HepG2 (cell line): ENCODE data around the gene ANO9.

ENCODE experiments used
- ADNP ChIP-seq: sonication (generic); formaldehyde crosslinking; IDR thresholded peaks from 2 replicates; pipeline ENCODE4 v1.4.0; 2020; ENCODE audit warnings: missing genetic modification reagents
- CHD2 ChIP-seq: IDR thresholded peaks from 2 replicates; pipeline ENCODE4 v1.6.1; 2011; ENCODE audit warnings: low read depth, low read length, improper control_type of control experiment
- EP300 ChIP-seq, 3 experiments: sonication (generic) in 1 of 3; formaldehyde crosslinking in 1 of 3; IDR thresholded peaks; 2 replicates each; pipeline versions ENCODE4 v1.5.1 to v1.6.1; 2011 to 2020; ENCODE audit warnings: low read depth in 2 of 3, low read length in 2 of 3, borderline replicate concordance in 1 of 3, improper control_type of control experiment in 1 of 3, mild to moderate bottlenecking in 1 of 3, missing genetic modification reagents in 1 of 3, moderate library complexity in 1 of 3
- EZH2 ChIP-seq: conservative IDR thresholded peaks from 2 replicates; pipeline ENCODE4 v1.6.1; 2012; ENCODE audit warnings: mild to moderate bottlenecking, low read depth, low read length, moderate library complexity
- SIN3A ChIP-seq: IDR thresholded peaks from 2 replicates; pipeline ENCODE4 v1.6.1; 2011; ENCODE audit warnings: low read depth, mild to moderate bottlenecking, control low read depth, low read length, borderline replicate concordance
- SRSF4 ChIP-seq: fragments of 200-400 bp; formaldehyde crosslinking; IDR thresholded peaks from one replicate; pipeline ENCODE4 v1.6.1; 2018; ENCODE audit warnings: mild to moderate bottlenecking, low read depth, low read length, moderate library complexity; ENCODE audit not compliant: poor library complexity, severe bottlenecking
- STAG1 ChIP-seq: sonication (generic); formaldehyde crosslinking; IDR thresholded peaks from 2 replicates; pipeline ENCODE4 v1.4.0; 2020; ENCODE audit warnings: missing genetic modification reagents
- YY1 ChIP-seq: IDR thresholded peaks from 2 replicates; pipeline ENCODE4 v1.6.1; 2011; ENCODE audit warnings: low read length, low read depth, moderate library complexity, mild to moderate bottlenecking; ENCODE audit not compliant: insufficient read depth, insufficient replicate concordance
- ZNF274 ChIP-seq: sonication (generic); formaldehyde crosslinking; IDR thresholded peaks from 2 replicates; pipeline ENCODE4 v1.5.1; 2020; ENCODE audit warnings: mild to moderate bottlenecking, missing genetic modification reagents
- ZNF3 ChIP-seq: IDR thresholded peaks from 2 replicates; pipeline ENCODE4 v1.7.0; 2017; ENCODE audit warnings: inconsistent platforms
- ZNF703 ChIP-seq: sonication (generic); formaldehyde crosslinking; IDR thresholded peaks from 2 replicates; pipeline ENCODE4 v1.5.1; 2020; ENCODE audit warnings: missing genetic modification reagents, mild to moderate bottlenecking, moderate library complexity, borderline replicate concordance
- TF ChIP-seq, protein P1 (sequence below): sonication (generic); formaldehyde crosslinking; IDR thresholded peaks from 2 replicates; pipeline ENCODE4 v1.4.0; 2020; ENCODE audit warnings: mild to moderate bottlenecking, missing genetic modification reagents, borderline replicate concordance
- TF ChIP-seq, protein P2 (sequence below): sonication (generic); formaldehyde crosslinking; IDR thresholded peaks from 2 replicates; pipeline ENCODE4 v1.4.0; 2020; ENCODE audit warnings: low read depth, missing genetic modification reagents
- TF ChIP-seq, protein P3 (sequence below): sonication (generic); formaldehyde crosslinking; IDR thresholded peaks from 2 replicates; pipeline ENCODE4 v1.5.0; 2020; ENCODE audit warnings: mild to moderate bottlenecking, missing genetic modification reagents, moderate library complexity

DNA sequence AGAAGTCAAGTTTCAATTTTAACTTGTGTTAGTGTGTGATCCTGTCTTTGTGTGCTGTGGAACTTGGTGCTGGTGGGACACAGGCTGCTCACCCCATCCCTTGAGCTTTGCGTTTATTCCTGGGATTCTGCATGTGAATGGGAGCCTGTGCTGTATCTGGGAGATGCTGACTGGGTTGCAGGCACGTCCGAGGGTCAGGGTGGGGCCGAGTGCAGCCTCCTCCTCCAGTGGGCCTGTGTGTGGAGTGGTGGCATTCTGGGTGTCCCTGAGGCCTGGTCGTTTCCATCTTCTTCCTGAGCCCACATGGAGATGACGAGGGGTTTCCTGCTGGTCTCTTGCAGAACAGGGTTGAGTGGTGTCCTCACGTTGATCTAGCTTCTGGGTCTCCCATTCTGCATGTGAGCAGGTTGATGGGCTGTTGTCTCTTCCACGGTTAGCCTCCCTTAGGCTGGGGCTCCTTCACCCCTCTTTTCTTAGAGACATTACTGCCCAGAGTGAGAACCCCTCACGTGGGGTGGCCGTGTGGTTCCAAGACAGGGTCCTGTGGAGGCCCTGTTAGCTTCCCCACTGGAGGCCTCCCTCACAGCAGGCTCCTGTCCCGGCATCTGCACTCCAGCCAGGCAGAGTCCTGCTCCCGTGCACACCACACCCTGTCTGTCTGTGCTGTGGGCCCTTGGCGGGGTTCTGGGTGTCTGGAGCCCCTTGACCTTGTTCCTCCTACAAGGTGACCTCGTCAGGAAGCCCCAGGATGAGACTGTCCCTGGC is 13.2 kb upstream of the ANO9 start:
- TF ChIP-seq YY1 (no peak), STAG1 (CRISPR knock-in tag) (no peak), SRSF4 (no peak), ZNF274 (CRISPR knock-in tag) (no peak), ADNP (no peak), ZNF703 (CRISPR knock-in tag) (no peak), ZNF3 (no peak), SIN3A (no peak), CHD2 (no peak), EZH2 (no peak), EP300 (IDR thresholded peaks at IDR 0.05; ENCODE audit: low read depth in 2 of 2, low read length in 2 of 2) (no peak), EP300 (CRISPR knock-in tag; IDR thresholded peaks at IDR 0.05; ENCODE audit: borderline replicate concordance) (no peak)
- TF ChIP-seq, protein P1, sequence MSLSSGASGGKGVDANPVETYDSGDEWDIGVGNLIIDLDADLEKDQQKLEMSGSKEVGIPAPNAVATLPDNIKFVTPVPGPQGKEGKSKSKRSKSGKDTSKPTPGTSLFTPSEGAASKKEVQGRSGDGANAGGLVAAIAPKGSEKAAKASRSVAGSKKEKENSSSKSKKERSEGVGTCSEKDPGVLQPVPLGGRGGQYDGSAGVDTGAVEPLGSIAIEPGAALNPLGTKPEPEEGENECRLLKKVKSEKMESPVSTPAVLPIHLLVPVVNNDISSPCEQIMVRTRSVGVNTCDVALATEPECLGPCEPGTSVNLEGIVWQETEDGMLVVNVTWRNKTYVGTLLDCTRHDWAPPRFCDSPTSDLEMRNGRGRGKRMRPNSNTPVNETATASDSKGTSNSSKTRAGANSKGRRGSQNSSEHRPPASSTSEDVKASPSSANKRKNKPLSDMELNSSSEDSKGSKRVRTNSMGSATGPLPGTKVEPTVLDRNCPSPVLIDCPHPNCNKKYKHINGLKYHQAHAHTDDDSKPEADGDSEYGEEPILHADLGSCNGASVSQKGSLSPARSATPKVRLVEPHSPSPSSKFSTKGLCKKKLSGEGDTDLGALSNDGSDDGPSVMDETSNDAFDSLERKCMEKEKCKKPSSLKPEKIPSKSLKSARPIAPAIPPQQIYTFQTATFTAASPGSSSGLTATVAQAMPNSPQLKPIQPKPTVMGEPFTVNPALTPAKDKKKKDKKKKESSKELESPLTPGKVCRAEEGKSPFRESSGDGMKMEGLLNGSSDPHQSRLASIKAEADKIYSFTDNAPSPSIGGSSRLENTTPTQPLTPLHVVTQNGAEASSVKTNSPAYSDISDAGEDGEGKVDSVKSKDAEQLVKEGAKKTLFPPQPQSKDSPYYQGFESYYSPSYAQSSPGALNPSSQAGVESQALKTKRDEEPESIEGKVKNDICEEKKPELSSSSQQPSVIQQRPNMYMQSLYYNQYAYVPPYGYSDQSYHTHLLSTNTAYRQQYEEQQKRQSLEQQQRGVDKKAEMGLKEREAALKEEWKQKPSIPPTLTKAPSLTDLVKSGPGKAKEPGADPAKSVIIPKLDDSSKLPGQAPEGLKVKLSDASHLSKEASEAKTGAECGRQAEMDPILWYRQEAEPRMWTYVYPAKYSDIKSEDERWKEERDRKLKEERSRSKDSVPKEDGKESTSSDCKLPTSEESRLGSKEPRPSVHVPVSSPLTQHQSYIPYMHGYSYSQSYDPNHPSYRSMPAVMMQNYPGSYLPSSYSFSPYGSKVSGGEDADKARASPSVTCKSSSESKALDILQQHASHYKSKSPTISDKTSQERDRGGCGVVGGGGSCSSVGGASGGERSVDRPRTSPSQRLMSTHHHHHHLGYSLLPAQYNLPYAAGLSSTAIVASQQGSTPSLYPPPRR, result no peak
- TF ChIP-seq, protein P2, sequence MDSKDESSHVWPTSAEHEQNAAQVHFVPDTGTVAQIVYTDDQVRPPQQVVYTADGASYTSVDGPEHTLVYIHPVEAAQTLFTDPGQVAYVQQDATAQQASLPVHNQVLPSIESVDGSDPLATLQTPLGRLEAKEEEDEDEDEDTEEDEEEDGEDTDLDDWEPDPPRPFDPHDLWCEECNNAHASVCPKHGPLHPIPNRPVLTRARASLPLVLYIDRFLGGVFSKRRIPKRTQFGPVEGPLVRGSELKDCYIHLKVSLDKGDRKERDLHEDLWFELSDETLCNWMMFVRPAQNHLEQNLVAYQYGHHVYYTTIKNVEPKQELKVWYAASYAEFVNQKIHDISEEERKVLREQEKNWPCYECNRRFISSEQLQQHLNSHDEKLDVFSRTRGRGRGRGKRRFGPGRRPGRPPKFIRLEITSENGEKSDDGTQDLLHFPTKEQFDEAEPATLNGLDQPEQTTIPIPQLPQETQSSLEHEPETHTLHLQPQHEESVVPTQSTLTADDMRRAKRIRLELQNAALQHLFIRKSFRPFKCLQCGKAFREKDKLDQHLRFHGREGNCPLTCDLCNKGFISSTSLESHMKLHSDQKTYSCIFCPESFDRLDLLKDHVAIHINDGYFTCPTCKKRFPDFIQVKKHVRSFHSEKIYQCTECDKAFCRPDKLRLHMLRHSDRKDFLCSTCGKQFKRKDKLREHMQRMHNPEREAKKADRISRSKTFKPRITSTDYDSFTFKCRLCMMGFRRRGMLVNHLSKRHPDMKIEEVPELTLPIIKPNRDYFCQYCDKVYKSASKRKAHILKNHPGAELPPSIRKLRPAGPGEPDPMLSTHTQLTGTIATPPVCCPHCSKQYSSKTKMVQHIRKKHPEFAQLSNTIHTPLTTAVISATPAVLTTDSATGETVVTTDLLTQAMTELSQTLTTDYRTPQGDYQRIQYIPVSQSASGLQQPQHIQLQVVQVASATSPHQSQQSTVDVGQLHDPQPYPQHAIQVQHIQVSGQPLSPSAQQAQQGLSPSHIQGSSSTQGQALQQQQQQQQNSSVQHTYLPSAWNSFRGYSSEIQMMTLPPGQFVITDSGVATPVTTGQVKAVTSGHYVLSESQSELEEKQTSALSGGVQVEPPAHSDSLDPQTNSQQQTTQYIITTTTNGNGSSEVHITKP, result no peak
- TF ChIP-seq, protein P3, sequence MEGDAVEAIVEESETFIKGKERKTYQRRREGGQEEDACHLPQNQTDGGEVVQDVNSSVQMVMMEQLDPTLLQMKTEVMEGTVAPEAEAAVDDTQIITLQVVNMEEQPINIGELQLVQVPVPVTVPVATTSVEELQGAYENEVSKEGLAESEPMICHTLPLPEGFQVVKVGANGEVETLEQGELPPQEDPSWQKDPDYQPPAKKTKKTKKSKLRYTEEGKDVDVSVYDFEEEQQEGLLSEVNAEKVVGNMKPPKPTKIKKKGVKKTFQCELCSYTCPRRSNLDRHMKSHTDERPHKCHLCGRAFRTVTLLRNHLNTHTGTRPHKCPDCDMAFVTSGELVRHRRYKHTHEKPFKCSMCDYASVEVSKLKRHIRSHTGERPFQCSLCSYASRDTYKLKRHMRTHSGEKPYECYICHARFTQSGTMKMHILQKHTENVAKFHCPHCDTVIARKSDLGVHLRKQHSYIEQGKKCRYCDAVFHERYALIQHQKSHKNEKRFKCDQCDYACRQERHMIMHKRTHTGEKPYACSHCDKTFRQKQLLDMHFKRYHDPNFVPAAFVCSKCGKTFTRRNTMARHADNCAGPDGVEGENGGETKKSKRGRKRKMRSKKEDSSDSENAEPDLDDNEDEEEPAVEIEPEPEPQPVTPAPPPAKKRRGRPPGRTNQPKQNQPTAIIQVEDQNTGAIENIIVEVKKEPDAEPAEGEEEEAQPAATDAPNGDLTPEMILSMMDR, result no peak
